SK-N-SH (cell line): ENCODE measurements around the gene COBLL1.

Source experiments
- EP300 ChIP-seq, 2 experiments: IDR thresholded peaks; 2 replicates each; pipeline versions ENCODE4 v1.4.0 to v1.6.1; 2012; ENCODE audit warnings: borderline replicate concordance in 1 of 2, low read depth in 1 of 2, low read length in 1 of 2
- EZH2phosphoT487 ChIP-seq: fragments of 200-600 bp; sonication (generic); IDR thresholded peaks from 2 replicates; pipeline ENCODE4 v1.6.1; 2017; ENCODE audit warnings: low read depth, mixed run types, mild to moderate bottlenecking, antibody characterized with exemption, moderate library complexity, borderline replicate concordance
- POLR2AphosphoS5 ChIP-seq: IDR thresholded peaks from 2 replicates; pipeline ENCODE4 v1.6.1; 2012; ENCODE audit warnings: low read depth, low read length
- RAD21 ChIP-seq: IDR thresholded peaks from 2 replicates; pipeline ENCODE4 v1.6.1; 2012; ENCODE audit warnings: mild to moderate bottlenecking, low read length
- REST ChIP-seq: IDR thresholded peaks from 2 replicates; pipeline ENCODE4 v1.6.1; 2012; ENCODE audit warnings: mild to moderate bottlenecking, low read depth, low read length, moderate library complexity
- TF ChIP-seq, protein P1 (sequence below): fragments of 200-600 bp; sonication (generic); IDR thresholded peaks from 2 replicates; pipeline ENCODE4 v1.6.1; 2017; ENCODE audit warnings: antibody characterized with exemption, mild to moderate bottlenecking, moderate library complexity
- TF ChIP-seq, protein P2 (sequence below): fragments of 150-350 bp; IDR thresholded peaks from 2 replicates; pipeline ENCODE4 v1.6.1; 2016; ENCODE audit warnings: mild to moderate bottlenecking, low read depth, low read length

- TF ChIP-seq, protein P1, sequence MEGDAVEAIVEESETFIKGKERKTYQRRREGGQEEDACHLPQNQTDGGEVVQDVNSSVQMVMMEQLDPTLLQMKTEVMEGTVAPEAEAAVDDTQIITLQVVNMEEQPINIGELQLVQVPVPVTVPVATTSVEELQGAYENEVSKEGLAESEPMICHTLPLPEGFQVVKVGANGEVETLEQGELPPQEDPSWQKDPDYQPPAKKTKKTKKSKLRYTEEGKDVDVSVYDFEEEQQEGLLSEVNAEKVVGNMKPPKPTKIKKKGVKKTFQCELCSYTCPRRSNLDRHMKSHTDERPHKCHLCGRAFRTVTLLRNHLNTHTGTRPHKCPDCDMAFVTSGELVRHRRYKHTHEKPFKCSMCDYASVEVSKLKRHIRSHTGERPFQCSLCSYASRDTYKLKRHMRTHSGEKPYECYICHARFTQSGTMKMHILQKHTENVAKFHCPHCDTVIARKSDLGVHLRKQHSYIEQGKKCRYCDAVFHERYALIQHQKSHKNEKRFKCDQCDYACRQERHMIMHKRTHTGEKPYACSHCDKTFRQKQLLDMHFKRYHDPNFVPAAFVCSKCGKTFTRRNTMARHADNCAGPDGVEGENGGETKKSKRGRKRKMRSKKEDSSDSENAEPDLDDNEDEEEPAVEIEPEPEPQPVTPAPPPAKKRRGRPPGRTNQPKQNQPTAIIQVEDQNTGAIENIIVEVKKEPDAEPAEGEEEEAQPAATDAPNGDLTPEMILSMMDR: no peak
- TF ChIP-seq EP300 (IDR thresholded peaks at IDR 0.05; ENCODE audit: borderline replicate concordance in 1 of 2, low read depth in 1 of 2, low read length in 1 of 2) (no peak), EZH2phosphoT487 (no peak), POLR2AphosphoS5 (no peak), REST (no peak), RAD21 (no peak)
- TF ChIP-seq, protein P2, sequence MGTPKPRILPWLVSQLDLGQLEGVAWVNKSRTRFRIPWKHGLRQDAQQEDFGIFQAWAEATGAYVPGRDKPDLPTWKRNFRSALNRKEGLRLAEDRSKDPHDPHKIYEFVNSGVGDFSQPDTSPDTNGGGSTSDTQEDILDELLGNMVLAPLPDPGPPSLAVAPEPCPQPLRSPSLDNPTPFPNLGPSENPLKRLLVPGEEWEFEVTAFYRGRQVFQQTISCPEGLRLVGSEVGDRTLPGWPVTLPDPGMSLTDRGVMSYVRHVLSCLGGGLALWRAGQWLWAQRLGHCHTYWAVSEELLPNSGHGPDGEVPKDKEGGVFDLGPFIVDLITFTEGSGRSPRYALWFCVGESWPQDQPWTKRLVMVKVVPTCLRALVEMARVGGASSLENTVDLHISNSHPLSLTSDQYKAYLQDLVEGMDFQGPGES: no peak
These were observed 199.4 kb downstream of the COBLL1 start for GRCh38 chr2:164642268-164642667.
